Trophoblast cell (in vitro differentiated cells and primary cell): Measurements from ENCODE around the gene NTM.
A peak's percentile ranks its signal among the peaks of the same experiment; 100 is the strongest.

Source experiments
- DNase-seq, 2 donors: peaks; one replicate each; pipeline ENCODE4 v3.0.0-alpha.2; 2016
- H2AFZ ChIP-seq: 2 replicates; pipeline ENCODE4 v1.6.1; 2013; ENCODE audit warnings: low read length, moderate library complexity, mild to moderate bottlenecking; ENCODE audit not compliant: insufficient read depth, poor library complexity
- H2AK5ac ChIP-seq: 2 replicates; pipeline ENCODE4 v1.6.1; 2013; ENCODE audit warnings: mild to moderate bottlenecking, low read length
- H2BK120ac ChIP-seq: 2 replicates; pipeline ENCODE4 v1.6.1; 2013; ENCODE audit warnings: low read length, mild to moderate bottlenecking, moderate library complexity; ENCODE audit not compliant: insufficient read depth, poor library complexity
- H2BK12ac ChIP-seq: 2 replicates; pipeline ENCODE4 v1.6.1; 2013; ENCODE audit warnings: mild to moderate bottlenecking, low read length, moderate library complexity
- H2BK5ac ChIP-seq: 2 replicates; pipeline ENCODE4 v1.6.1; 2013; ENCODE audit warnings: low read length, low read depth, moderate library complexity, mild to moderate bottlenecking; ENCODE audit not compliant: poor library complexity
- H3K14ac ChIP-seq: 2 replicates; pipeline ENCODE4 v1.6.1; 2013; ENCODE audit warnings: mild to moderate bottlenecking, low read length
- H3K18ac ChIP-seq: 2 replicates; pipeline ENCODE4 v1.6.1; 2013; ENCODE audit warnings: mild to moderate bottlenecking, low read length
- H3K23ac ChIP-seq: 2 replicates; pipeline ENCODE4 v1.6.1; 2013; ENCODE audit warnings: low read length
- H3K27ac ChIP-seq: 2 replicates; pipeline ENCODE4 v1.5.1; 2013; ENCODE audit warnings: low read depth, mild to moderate bottlenecking, inconsistent platforms, low read length, moderate library complexity
- H3K27me3 ChIP-seq: 2 replicates; pipeline ENCODE4 v1.6.1; 2013; ENCODE audit warnings: inconsistent platforms, mild to moderate bottlenecking, low read length, moderate library complexity; ENCODE audit not compliant: insufficient read depth
- H3K36me3 ChIP-seq, 2 experiments: 1 replicate in 1 of 2; 2 replicates in 1 of 2; pipeline ENCODE4 v1.6.1; 2013; ENCODE audit warnings: low read length in 2 of 2, mild to moderate bottlenecking in 2 of 2, moderate library complexity in 1 of 2; ENCODE audit not compliant: insufficient read depth in 2 of 2, control insufficient read depth in 1 of 2
- H3K4ac ChIP-seq: 2 replicates; pipeline ENCODE4 v1.6.1; 2013; ENCODE audit warnings: low read depth, mild to moderate bottlenecking, low read length, moderate library complexity
- H3K4me1 ChIP-seq, 2 experiments: 1 replicate in 1 of 2; 2 replicates in 1 of 2; pipeline ENCODE4 v1.6.1; 2013; ENCODE audit warnings: low read length in 2 of 2, mild to moderate bottlenecking in 2 of 2, moderate library complexity in 1 of 2; ENCODE audit not compliant: insufficient read depth in 2 of 2, control insufficient read depth in 1 of 2
- H3K4me2 ChIP-seq: 2 replicates; pipeline ENCODE4 v1.6.1; 2013; ENCODE audit warnings: inconsistent platforms, mild to moderate bottlenecking, low read length, moderate library complexity
- H3K4me3 ChIP-seq: 2 replicates; pipeline ENCODE4 v1.5.1; 2013; ENCODE audit warnings: mild to moderate bottlenecking, low read depth, low read length, inconsistent platforms
- H3K79me1 ChIP-seq: one replicate; pipeline ENCODE4 v1.6.1; 2013; ENCODE audit warnings: low read length
- H3K79me2 ChIP-seq: 2 replicates; pipeline ENCODE4 v1.6.1; 2013; ENCODE audit warnings: low read length, mild to moderate bottlenecking; ENCODE audit not compliant: control insufficient read depth, insufficient read depth, poor library complexity
- H3K9ac ChIP-seq: 2 replicates; pipeline ENCODE4 v1.6.1; 2013; ENCODE audit warnings: mild to moderate bottlenecking, low read length
- H3K9me3 ChIP-seq: 2 replicates; pipeline ENCODE4 v1.6.1; 2013; ENCODE audit warnings: low read depth, mild to moderate bottlenecking, control low read depth, inconsistent platforms, low read length; ENCODE audit not compliant: insufficient read depth
- H4K12ac ChIP-seq: 2 replicates; pipeline ENCODE4 v1.6.1; 2013; ENCODE audit warnings: low read depth, mild to moderate bottlenecking, low read length, moderate library complexity
- H4K8ac ChIP-seq: 2 replicates; pipeline ENCODE4 v1.6.1; 2013; ENCODE audit warnings: low read depth, mild to moderate bottlenecking, low read length, moderate library complexity
- H4K91ac ChIP-seq: one replicate; pipeline ENCODE4 v1.6.1; 2013; ENCODE audit warnings: low read depth, mild to moderate bottlenecking, low read length, moderate library complexity
- WGBS: extraction: QIAGEN DNeasy Blood & Tissue Kit; methylation state at CpG from one replicate; pipeline ENCODE4 v1.1.7; 2013; ENCODE audit warnings: missing lambda C conversion rate; ENCODE audit not compliant: insufficient read length, insufficient coverage; ENCODE audit errors: extremely low coverage; 5-methylcytosine and 5-hydroxymethylcytosine counted together

Gene NTM

GRCh38 chr11:131498631-131499160, 128.3 kb downstream of the NTM start:
- Histone ChIP-seq H3K18ac (no peak overlapping the region), H3K9ac (no peak overlapping the region), H3K79me2 (no peaks in the 10 kb centered on the region), H2AFZ (no peak overlapping the region), H4K91ac (no peak overlapping the region), H2BK5ac (no peak overlapping the region), H3K79me1 (no peaks in the 10 kb centered on the region), H3K4me3 (peak overlapping the region; percentile 43), H3K23ac (no peak overlapping the region), H3K14ac (no peak overlapping the region), H2AK5ac (no peak overlapping the region), H3K4me1 (peaks cover 12 to 14% of the 10 kb centered on the region in 2 experiments), H3K4me2 (no peak overlapping the region), H4K8ac (no peak overlapping the region), H2BK120ac (no peak overlapping the region), H3K36me3 (no peaks in the 10 kb centered on the region), H4K12ac (no peak overlapping the region), H3K27ac (no peak overlapping the region), H3K4ac (no peak overlapping the region), H3K9me3 (no peaks in the 10 kb centered on the region), H3K27me3 (no peaks in the 10 kb centered on the region), H2BK12ac (no peak overlapping the region)
- no CpG with 5 or more reads among the region's 7 CpGs for WGBS
- no peak for DNase-seq

DNA sequence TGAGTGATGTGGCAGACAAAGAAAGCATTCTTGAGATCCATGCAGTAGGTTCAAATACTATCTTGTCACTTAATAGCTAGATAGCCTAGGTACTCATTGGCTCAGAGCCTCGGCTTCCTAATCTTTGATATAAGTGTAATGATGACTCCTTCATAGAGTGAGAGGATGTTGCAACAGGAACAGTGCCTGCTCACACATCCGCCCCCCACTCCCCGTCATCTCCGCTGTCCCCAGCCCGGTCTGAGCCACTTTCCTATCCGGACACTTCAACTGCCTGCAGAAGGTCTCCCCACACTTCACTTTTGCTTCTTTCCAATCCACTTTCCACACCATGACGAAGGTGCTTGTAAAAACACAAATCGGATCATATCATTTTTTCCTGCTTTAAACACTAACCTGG, 128.8 kb downstream of the NTM start:
- no peak overlapping the region for H2BK5ac ChIP-seq
- no peak overlapping the region for H4K91ac ChIP-seq
- H3K79me2 ChIP-seq: no peaks in the 10 kb centered on the region
- no peak overlapping the region for H3K9ac ChIP-seq
- no peak overlapping the region for H3K4ac ChIP-seq
- H3K18ac ChIP-seq: no peak overlapping the region
- H3K4me2 ChIP-seq: no peak overlapping the region
- no peak overlapping the region for H3K4me3 ChIP-seq
- H3K36me3 ChIP-seq: no peaks in the 10 kb centered on the region
- no peaks in the 10 kb centered on the region for H3K9me3 ChIP-seq
- H2BK12ac ChIP-seq: no peak overlapping the region
- H2BK120ac ChIP-seq: no peak overlapping the region
- no peak overlapping the region for H4K12ac ChIP-seq
- no peak overlapping the region for H3K14ac ChIP-seq
- no peak overlapping the region for H2AFZ ChIP-seq
- no peaks in the 10 kb centered on the region for H3K79me1 ChIP-seq
- H2AK5ac ChIP-seq: no peak overlapping the region
- no CpG with 5 or more reads among the region's 8 CpGs for WGBS
- DNase-seq: no peak
- no peak overlapping the region for H3K27ac ChIP-seq
- H3K27me3 ChIP-seq: no peaks in the 10 kb centered on the region
- peaks cover 12 to 17% of the 10 kb centered on the region in 2 experiments for H3K4me1 ChIP-seq
- H4K8ac ChIP-seq: no peak overlapping the region
- H3K23ac ChIP-seq: no peak overlapping the region

DNA sequence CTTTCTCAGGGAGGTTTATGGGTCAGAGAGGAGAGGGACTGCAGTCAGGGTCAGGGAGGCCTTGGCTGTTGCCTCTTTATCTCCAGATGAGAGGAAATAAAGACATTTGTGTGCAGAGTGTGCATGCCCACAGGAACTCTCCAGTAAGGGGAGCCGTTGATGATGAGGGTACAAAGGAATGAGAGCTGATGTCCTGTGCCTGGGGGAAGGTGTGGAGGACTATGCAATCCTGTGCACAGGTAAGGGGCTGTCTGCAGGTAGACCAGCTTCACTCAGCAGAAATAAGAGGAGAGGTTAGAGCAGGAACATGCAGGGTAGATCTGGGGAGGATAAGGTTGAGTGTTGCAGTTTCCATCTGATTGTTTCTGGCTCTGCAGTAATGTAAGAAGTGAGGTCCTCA, 132.6 kb downstream of the NTM start:
- no peak overlapping the region for H2BK120ac ChIP-seq
- H4K91ac ChIP-seq: no peak overlapping the region
- H3K27ac ChIP-seq: no peak overlapping the region
- H2AK5ac ChIP-seq: no peak overlapping the region
- no peak overlapping the region for H3K4ac ChIP-seq
- no peak overlapping the region for H3K18ac ChIP-seq
- no peak overlapping the region for H2BK12ac ChIP-seq
- no CpG with 5 or more reads among the region's 1 CpG for WGBS
- no peak overlapping the region for H3K14ac ChIP-seq
- H3K9ac ChIP-seq: no peak overlapping the region
- no peaks in the 10 kb centered on the region for H3K27me3 ChIP-seq
- H2BK5ac ChIP-seq: no peak overlapping the region
- no peaks in the 10 kb centered on the region for H3K36me3 ChIP-seq
- H4K12ac ChIP-seq: no peak overlapping the region
- H3K79me1 ChIP-seq: no peaks in the 10 kb centered on the region
- no peak overlapping the region for H3K4me3 ChIP-seq
- DNase-seq: peak; percentile 78 to 86
- no peak overlapping the region for H2AFZ ChIP-seq
- no peaks in the 10 kb centered on the region for H3K79me2 ChIP-seq
- H3K23ac ChIP-seq: no peak overlapping the region
- no peak overlapping the region for H4K8ac ChIP-seq
- H3K9me3 ChIP-seq: no peaks in the 10 kb centered on the region
- no peak overlapping the region for H3K4me2 ChIP-seq
- H3K4me1 ChIP-seq: peaks cover 12 to 17% of the 10 kb centered on the region in 2 experiments

GRCh38 chr11:131504199-131504949, 134.0 kb downstream of the NTM start:
- Histone ChIP-seq H4K8ac (no peak overlapping the region), H3K4me2 (no peak overlapping the region), H3K27me3 (no peaks in the 10 kb centered on the region), H4K12ac (no peak overlapping the region), H2AFZ (no peak overlapping the region), H3K27ac (no peak overlapping the region), H3K4me3 (no peak overlapping the region), H3K14ac (no peak overlapping the region), H3K9me3 (no peaks in the 10 kb centered on the region), H3K4ac (no peak overlapping the region), H2BK12ac (no peak overlapping the region), H2BK5ac (no peak overlapping the region), H3K9ac (no peak overlapping the region), H2AK5ac (no peak overlapping the region), H3K36me3 (no peaks in the 10 kb centered on the region), H3K18ac (no peak overlapping the region), H3K4me1 (peaks cover 12 to 17% of the 10 kb centered on the region in 2 experiments), H3K23ac (no peak overlapping the region), H4K91ac (no peak overlapping the region), H3K79me2 (no peaks in the 10 kb centered on the region), H3K79me1 (no peaks in the 10 kb centered on the region), H2BK120ac (no peak overlapping the region)
- no CpG with 5 or more reads among the region's 15 CpGs for WGBS
- DNase-seq: no peak
